GM19238 (cell line): ENCODE measurements around the gene UBE2D2.
"Not testable (repeated sequence)": the region's sequence is repeated elsewhere in the genome, so short reads cannot be mapped to it uniquely, and the experiment has no call there.

Experiments
- DNase-seq: peaks from one replicate; pipeline ENCODE4 v3.0.0; 2011; ENCODE audit warnings: low spot score; ENCODE audit not compliant: insufficient read length

UBE2D2 gene

GRCh38 chr5:139584137-139584536 lies 23.0 kb downstream of the UBE2D2 start:
- DNase-seq = no peak

- DNase-seq = not testable (repeated sequence)
Measured at GRCh38 chr5:139588116-139588515, 27.0 kb downstream of the UBE2D2 start.

GRCh38 chr5:139588962-139589361 lies 27.8 kb downstream of the UBE2D2 start:
- no peak for DNase-seq

- no peak for DNase-seq
Measured at GRCh38 chr5:139592289-139592688, 31.1 kb downstream of the UBE2D2 start.

GRCh38 chr5:139593076-139593475 lies 31.9 kb downstream of the UBE2D2 start:
- not testable (repeated sequence) for DNase-seq

GRCh38 chr5:139593716-139594319 lies 32.7 kb downstream of the UBE2D2 start:
- no peak for DNase-seq

GRCh38 chr5:139597134-139597533 lies 36.0 kb downstream of the UBE2D2 start:
- DNase-seq = no peak

GRCh38 chr5:139598601-139598965 lies 37.4 kb downstream of the UBE2D2 start:
- DNase-seq = not testable (repeated sequence)

GRCh38 chr5:139600336-139600949 lies 39.3 kb downstream of the UBE2D2 start:
- DNase-seq = no peak

- no peak for DNase-seq
Measured at GRCh38 chr5:139601429-139601828, 40.3 kb downstream of the UBE2D2 start.

GRCh38 chr5:139601948-139602347 lies 40.8 kb downstream of the UBE2D2 start:
- not testable (repeated sequence) for DNase-seq

- DNase-seq = no peak
Measured at GRCh38 chr5:139605887-139606286, 44.7 kb downstream of the UBE2D2 start.

- DNase-seq = no peak
Measured at GRCh38 chr5:139611703-139612584, 50.8 kb downstream of the UBE2D2 start.

GRCh38 chr5:139619861-139620260 lies 58.7 kb downstream of the UBE2D2 start:
- no peak for DNase-seq

- DNase-seq = not testable (repeated sequence)
Measured at GRCh38 chr5:139625398-139625797, 64.3 kb downstream of the UBE2D2 start.

GRCh38 chr5:139630855-139631254 lies 69.7 kb downstream of the UBE2D2 start:
- DNase-seq = no peak

GRCh38 chr5:139631520-139632165 lies 70.5 kb downstream of the UBE2D2 start:
- DNase-seq = no peak

- no peak for DNase-seq
Measured at GRCh38 chr5:139633295-139634027, 72.3 kb downstream of the UBE2D2 start.

GRCh38 chr5:139634028-139634325 lies 72.8 kb downstream of the UBE2D2 start:
- DNase-seq = no peak

GRCh38 chr5:139634541-139634940 lies 73.4 kb downstream of the UBE2D2 start:
- DNase-seq = no peak

GRCh38 chr5:139635191-139635590 lies 74.1 kb downstream of the UBE2D2 start:
- no peak for DNase-seq
